ENCODE measurements around the gene OSBPL5. TPM values are rescaled to one million over a fixed set of nuclear protein-coding genes. Genes with fewer than 3 reads are reported as not detected.

OSBPL5 gene
- total RNA-seq, 1 experiment from 2014 or later: 51.4 TPM

DNA sequence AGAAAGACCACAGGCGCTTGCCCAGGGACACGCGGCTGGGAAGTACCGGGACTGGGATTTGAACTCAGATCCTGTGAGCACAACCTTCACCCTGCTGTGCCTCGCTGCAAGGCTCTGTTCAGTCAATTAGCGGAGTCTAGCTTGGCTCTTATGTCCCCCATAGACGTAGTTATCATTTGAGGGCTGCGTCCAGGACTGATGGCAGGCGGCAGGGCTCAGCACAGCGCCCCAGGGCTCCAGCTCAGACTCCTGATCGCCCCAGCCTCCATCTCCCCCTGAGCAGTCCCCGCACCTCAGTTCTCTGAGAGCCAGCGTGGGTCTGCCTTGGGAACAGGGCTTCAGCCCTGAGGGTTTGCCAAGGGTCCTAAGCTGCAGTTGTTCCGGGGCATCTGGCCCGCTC is 33.7 kb upstream of the OSBPL5 start:
- CTCF ChIA-PET: no interaction called here

GRCh38 chr11:3197878-3198528 is 32.9 kb upstream of the OSBPL5 start:
- peaks cover 23% of the 10 kb centered on the region for H3K27me3 ChIP-seq (ENCODE audit: low read length)

More for the DNA sequence above, 33.7 kb upstream of the OSBPL5 start:
- Histone ChIP-seq H3K4me1 (ENCODE audit: insufficient read depth, low read length) (no peaks in the 10 kb centered on the region), H3K9me2 (replicated peaks; ENCODE audit: low read length) (no peaks in the 10 kb centered on the region), H3K27me3 (ENCODE audit: low read length) (peaks cover 27% of the 10 kb centered on the region), H3K4me2 (ENCODE audit: low read length) (no peak overlapping the region), H3K4me3 (ENCODE audit: low read length) (no peak overlapping the region), H3K9ac (ENCODE audit: low read length) (no peak overlapping the region), H4K20me1 (ENCODE audit: low read length) (no peaks in the 10 kb centered on the region), H2AFZ (ENCODE audit: low read length) (no peak overlapping the region), H3F3A (ENCODE audit: low read length, unreplicated experiment) (no peaks in the 10 kb centered on the region), H3K9me3 (ENCODE audit: low read length) (no peaks in the 10 kb centered on the region), H3K79me2 (ENCODE audit: low read length) (no peaks in the 10 kb centered on the region), H3K36me3 (ENCODE audit: low read depth, low read length) (no peaks in the 10 kb centered on the region), H3K27ac (ENCODE audit: low read length) (no peak overlapping the region)
- POLR2A ChIA-PET (ENCODE audit: unreplicated experiment): no interaction called here
- DNase-seq: no peak
- intact Hi-C loops (cut with micrococcal nuclease): no loop called here
- ATAC-seq: no peak
- no TSS peak for BruUV-seq (replicated peaks)
- TF ChIP-seq EZH2 (IDR thresholded peaks at IDR 0.05; ENCODE audit: low read length, unreplicated experiment) (no peak), CTCF (conservative IDR thresholded peaks at IDR 0.05; ENCODE audit: low read depth, low read length) (no peak), EZH2phosphoT487 (IDR thresholded peaks at IDR 0.05; ENCODE audit: borderline replicate concordance, low read length) (no peak)

More at GRCh38 chr11:3197878-3198528, 32.9 kb upstream of the OSBPL5 start:
- DNase-seq (no peak), ATAC-seq (no peak)
- no peak overlapping the region for H2AFZ ChIP-seq (ENCODE audit: low read length)
- CTCF ChIA-PET: no interaction called here
- no peak overlapping the region for H3K9ac ChIP-seq (ENCODE audit: low read length)
- no peaks in the 10 kb centered on the region for H3K36me3 ChIP-seq (ENCODE audit: low read depth, low read length)
- no peak overlapping the region for H3K4me3 ChIP-seq (ENCODE audit: low read length)
- intact Hi-C loops (cut with micrococcal nuclease): no loop called here
- POLR2A ChIA-PET (ENCODE audit: unreplicated experiment): no interaction called here
- no peaks in the 10 kb centered on the region for H3K9me2 ChIP-seq (replicated peaks; ENCODE audit: low read length)
- no peak overlapping the region for H3K4me2 ChIP-seq (ENCODE audit: low read length)
- H4K20me1 ChIP-seq (ENCODE audit: low read length): no peaks in the 10 kb centered on the region
- H3K27ac ChIP-seq (ENCODE audit: low read length): no peak overlapping the region
- BruUV-seq (replicated peaks): no TSS peak
- H3K9me3 ChIP-seq (ENCODE audit: low read length): no peaks in the 10 kb centered on the region
- no peaks in the 10 kb centered on the region for H3K79me2 ChIP-seq (ENCODE audit: low read length)
- TF ChIP-seq CTCF (conservative IDR thresholded peaks at IDR 0.05; ENCODE audit: low read depth, low read length): no peak
- H3F3A ChIP-seq (ENCODE audit: low read length, unreplicated experiment): no peaks in the 10 kb centered on the region
- H3K4me1 ChIP-seq (ENCODE audit: insufficient read depth, low read length): no peaks in the 10 kb centered on the region
